DMS 273 (cell line): Measurements from ENCODE around the gene SRD5A3.
"Not testable (repeated sequence)": the region's sequence is repeated elsewhere in the genome, so short reads cannot be mapped to it uniquely, and the experiment has no call there.

ENCODE experiments used
- DNase-seq: peaks from one replicate; lab custom pipeline; 2025; ENCODE audit not compliant: unreplicated experiment; lab: John Stamatoyannopoulos, UW

The SRD5A3 gene

DNA sequence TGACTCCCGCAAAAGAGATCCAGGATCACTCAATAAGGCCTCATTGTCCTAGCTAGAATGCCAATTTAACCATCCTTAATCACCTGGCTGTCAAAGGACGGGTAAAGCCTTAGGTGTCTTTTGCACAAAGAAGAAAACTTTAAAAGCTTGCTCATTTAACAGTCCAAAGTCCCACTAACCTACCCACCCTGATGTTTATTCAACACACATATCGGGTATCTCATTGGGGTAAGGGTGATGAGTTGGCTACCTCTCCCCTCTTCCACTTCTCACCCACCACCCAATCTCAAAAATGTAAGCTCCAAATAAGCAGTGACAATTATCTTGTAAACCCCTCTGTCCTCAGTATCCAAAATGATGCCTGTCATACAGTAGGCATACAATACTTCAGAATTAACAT is 988 bp upstream of the SRD5A3 start:
- DNase-seq, result no peak

- DNase-seq, result no peak
Measured at GRCh38 chr4:55346851-55347255, 811 bp downstream of the SRD5A3 start.

DNA sequence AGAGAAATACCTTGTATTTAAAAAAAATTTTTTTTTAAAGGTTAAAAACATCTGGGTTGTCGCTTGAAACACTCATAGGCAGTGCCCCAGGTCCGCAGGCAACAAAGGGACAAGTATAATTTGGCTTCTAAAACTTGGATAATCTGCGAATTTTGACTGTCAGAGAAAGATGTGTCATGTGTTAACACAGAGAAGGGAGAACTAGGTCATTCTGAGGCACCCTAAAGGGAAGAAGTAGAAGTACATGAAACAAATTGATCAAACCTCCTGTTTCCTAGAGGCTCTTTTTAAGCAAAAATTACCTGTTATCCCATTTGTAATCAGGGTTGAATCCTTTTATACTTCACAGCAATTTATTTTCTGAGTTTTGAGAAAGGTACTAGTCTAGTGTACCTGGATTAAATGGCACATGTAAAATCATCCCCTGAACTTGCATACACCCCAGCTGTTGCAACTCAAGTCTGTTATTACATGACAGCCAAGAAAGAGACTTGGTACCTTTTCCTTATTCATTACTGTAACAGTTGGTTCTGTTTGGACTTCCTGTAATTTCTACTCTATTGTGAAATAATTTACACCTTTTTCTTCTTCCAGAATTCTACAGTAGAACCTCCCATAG is 1.7 kb downstream of the SRD5A3 start:
- DNase-seq, result peak; percentile 16

GRCh38 chr4:55348466-55348865 is 2.4 kb downstream of the SRD5A3 start:
- no peak for DNase-seq

- DNase-seq, result not testable (repeated sequence)
Measured at GRCh38 chr4:55350870-55351269, 4.8 kb downstream of the SRD5A3 start.

- DNase-seq, result no peak
Measured at GRCh38 chr4:55351824-55352223, 5.8 kb downstream of the SRD5A3 start.

DNA sequence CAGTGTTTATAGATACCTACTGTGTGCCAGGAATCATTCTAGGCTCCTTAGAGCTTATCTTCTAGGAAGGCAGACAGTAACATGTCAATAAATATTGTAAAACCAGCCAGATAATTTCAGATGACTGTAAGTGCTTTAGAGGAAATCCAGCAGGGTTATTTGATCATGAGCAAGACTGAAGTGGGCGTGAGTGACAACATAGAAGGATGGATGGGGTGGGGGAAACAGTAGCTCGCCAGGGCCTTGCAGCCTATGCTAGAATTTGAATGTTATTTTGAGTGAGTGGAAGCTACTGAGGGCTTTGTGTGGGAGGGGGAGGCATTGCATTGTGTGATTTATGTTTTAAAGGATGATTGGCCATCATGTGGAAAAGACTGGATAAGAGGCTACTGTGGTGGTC is 6.7 kb downstream of the SRD5A3 start:
- no peak for DNase-seq

DNA sequence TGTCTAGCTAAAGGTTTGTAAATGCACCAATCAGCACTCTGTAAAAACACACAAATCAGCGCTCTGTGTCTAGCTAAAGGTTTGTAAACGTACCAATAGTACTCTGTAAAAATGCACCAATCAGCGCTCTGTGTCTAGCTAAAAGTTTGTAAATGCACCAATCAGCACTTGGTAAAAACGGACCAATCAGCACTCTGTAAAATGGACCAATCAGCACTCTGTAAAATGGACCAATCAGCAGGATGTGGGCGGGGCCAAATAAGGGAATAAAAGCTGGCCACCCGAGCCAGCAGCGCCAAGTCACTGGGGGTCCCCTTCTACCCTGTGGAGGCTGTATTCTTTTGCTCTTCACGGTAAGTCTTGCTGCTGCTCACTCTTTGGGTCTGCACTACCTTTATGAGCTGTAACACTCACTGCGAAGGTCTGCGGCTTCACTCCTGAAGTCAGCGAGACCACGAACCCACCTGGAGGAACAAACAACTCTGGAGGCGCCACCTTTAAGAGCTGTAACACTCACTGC is 7.2 kb downstream of the SRD5A3 start:
- not testable (repeated sequence) for DNase-seq

DNA sequence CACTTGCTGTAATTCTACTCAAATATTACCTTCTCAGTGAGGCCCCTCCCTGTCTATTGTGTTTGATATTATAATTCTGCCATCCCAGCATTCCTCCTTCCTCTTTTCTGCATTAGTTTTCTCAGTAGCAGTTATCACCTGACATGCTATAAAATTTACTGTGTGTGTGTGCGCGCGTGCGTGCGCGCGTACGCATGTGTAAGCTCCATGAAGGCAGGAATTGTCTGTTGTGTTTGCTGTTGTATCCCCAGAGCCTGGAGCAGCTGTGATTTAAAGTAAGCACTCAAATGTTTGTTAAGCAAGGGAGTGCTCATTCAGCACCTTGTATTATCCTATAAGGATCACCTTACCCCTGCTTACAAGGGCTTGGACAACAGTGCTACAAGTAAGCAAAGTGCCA is 8.6 kb downstream of the SRD5A3 start:
- no peak for DNase-seq

DNA sequence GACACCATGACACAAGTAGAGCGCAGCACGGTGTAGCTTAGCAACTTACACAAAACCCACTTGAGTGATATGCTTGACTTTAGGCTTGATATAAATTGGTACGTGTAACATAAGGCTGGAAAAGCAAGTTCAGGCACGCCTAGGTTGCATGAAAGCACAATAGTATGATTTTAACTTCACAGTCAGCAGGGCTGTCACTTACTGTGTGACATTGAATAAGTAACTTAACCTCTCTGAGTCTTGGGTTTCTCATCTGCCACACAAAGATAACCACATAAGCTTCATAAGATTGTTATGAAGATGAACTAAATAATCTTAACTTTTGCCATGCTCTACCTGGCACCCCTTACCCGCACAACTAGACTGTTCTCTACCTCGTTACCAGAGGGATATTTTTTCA is 9.5 kb downstream of the SRD5A3 start:
- DNase-seq, result peak; percentile 20

DNA sequence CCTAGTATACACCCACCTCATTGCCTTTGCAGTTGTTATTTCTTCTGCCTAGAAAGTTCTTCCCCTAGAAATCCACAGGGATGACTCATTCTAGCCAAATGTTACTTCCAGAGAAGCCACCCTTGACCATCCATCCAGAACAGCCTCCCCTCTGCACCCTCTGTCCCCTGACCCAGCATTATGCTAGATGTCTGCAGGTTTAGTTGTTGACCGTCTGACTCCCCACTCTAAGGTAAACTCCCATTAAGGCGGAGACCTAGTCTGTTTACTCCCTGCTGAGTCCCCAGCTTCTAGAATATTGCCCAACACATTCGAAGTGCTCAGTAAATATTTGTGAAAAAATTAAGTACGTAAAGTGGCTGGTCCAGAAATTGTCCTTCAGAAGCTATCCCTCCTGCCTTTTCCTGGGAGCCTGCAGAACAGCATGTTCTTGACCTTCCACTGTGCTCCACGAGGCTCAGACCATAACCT is 11.0 kb downstream of the SRD5A3 start:
- no peak for DNase-seq

GRCh38 chr4:55358246-55358645 is 12.2 kb downstream of the SRD5A3 start:
- DNase-seq, result no peak

GRCh38 chr4:55358668-55359067 is 12.6 kb downstream of the SRD5A3 start:
- peak; percentile 3 for DNase-seq

- no peak for DNase-seq
Measured at GRCh38 chr4:55359397-55359916, 13.4 kb downstream of the SRD5A3 start.

- not testable (repeated sequence) for DNase-seq
Measured at GRCh38 chr4:55362938-55363337, 16.9 kb downstream of the SRD5A3 start.

DNA sequence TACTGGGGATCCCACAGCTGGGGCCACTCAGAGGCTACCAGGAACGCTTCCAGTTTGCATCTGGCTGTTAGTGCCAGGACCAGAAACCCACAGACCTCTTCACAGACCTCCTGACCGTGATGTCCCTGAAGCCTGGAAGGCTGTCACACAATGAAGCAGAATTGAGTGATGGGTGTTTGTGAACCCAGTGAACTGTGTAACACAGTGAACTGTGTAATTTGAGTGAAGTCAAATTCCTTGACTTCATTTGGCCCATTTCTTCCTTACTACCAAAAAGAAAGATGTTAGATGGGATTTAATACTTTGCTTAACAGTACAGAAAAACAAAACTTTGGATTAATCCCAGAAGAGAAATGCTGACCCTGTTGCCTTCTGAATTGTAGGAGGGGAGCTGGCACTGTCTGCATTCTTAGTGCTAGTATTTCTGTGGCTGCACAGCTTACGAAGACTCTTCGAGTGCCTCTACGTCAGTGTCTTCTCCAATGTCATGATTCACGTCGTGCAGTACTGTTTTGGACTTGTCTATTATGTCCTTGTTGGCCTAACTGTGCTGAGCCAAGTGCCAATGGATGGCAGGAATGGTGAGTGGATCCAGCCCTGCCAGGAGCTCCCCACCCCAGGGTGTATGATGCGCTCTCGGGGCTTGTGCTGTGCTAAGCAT is 17.8 kb downstream of the SRD5A3 start:
- DNase-seq, result no peak

DNA sequence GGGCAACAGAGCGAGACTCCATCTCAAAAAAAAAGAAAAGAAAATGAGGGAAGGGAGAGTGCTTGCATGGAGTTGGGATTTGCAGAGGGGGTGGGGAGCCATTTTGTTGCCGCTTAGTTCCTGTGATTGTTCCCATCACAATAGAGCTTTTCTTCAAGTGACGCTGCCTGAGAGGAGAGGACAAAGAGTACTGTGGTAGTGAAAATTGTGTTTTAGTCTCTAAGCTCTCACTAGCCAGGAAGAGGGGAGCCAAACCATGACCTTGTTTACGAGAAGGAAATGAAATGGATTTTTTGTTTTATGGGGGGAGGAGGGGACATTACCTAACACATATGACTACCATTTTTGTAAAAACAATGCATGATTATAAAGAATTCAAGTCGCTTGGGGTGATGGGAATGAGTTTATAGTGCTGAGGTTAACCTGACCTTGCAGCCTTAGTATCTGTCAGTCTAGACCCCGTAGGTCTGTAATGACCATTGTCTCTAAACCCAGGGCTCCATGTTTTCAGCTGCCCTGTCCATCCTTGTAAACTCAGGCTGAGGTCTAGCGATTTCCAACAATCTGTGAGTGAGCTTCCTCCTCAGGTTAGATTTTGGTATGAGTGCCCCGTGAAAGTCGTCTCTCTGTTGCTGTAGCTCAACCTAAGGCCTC is 18.8 kb downstream of the SRD5A3 start:
- no peak for DNase-seq

GRCh38 chr4:55365345-55365728 is 19.3 kb downstream of the SRD5A3 start:
- DNase-seq, result no peak

DNA sequence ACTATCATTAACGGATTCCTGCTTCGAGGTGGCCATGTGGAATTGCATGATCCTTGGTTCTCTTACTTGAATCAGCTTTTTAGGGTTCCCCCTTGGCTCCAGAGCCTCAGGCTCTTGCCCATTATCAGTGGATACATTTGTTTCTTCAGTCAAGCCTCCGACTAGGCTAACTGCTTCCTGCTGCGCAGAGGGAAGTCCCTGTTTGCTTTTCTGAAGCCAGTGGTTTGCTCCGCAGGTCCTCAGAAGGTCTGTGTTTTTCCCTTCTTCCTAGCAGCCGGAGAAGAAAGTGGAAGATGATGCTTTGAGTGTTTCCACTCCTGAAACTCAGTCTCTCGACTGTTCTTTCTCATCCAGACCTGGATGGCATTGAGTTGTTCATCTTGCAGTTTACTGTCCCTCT is 20.6 kb downstream of the SRD5A3 start:
- no peak for DNase-seq

DNA sequence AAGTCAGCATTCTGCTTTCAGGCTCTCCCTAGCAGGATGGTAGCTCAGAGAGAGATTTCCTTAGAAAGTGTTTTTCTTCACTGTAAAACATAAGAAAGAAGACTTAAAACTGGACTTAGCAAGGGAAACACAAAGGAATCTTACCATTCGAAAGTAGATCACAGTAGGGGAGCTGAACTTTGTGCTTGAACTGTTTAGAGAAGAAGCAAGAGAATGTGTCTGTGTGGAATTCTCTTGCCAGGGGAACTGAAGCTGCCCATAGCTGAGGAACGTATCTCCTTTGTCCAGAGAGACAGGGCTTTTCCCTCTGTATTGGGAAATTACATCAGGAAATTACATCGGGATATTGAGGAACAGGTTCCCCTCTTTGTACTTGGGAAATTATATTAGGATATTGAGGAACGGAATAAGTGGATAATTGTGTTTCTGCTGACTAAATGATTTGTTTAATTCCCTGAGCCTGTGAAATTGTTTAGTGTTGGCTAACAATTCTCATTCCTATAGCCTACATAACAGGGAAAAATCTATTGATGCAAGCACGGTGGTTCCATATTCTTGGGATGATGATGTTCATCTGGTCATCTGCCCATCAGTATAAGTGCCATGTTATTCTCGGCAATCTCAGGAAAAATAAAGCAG is 21.2 kb downstream of the SRD5A3 start:
- DNase-seq, result no peak

GRCh38 chr4:55369968-55370367 is 23.9 kb downstream of the SRD5A3 start:
- no peak for DNase-seq
